NCI-H2029 (cell line): Measurements from ENCODE around the gene CDKL5.
"Not testable (repeated sequence)": the region's sequence is repeated elsewhere in the genome, so short reads cannot be mapped to it uniquely, and the experiment has no call there.

Source experiments
- DNase-seq: peaks from one replicate; lab custom pipeline; 2025; lab: John Stamatoyannopoulos, UW

CDKL5 gene

GRCh38 chrX:18425199-18426003 is at the start of gene CDKL5:
Gene CDKL5 (plus strand): TSS chrX:18425608. CDS start chrX:18507097, 81,489 bp downstream.
- peak; percentile 87 for DNase-seq

GRCh38 chrX:18377796-18378195 is 47.6 kb upstream of the CDKL5 start:
- peak; percentile 3 for DNase-seq

DNA sequence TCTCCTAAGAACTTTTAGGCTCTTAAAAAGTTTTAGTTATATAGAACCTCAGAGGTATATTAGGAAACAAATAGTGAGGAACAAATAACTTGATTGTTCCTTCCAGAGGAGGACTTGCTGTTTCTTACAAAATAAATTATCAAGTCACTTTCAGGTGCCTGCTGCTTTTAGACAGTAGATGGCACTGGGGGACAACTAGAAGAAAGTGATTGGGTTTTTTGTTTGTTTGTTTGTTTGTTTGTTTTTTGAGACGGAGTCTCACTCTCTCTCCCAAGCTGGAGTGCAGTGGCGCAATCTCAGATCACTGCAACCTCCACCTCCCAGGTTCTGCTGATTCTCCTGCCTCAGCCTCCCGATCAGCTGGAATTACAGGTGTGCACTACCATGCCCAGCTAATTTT is 35.4 kb upstream of the CDKL5 start:
- DNase-seq, result no peak

- DNase-seq, result peak; percentile 32
Measured at GRCh38 chrX:18390941-18391538, 34.4 kb upstream of the CDKL5 start.

DNA sequence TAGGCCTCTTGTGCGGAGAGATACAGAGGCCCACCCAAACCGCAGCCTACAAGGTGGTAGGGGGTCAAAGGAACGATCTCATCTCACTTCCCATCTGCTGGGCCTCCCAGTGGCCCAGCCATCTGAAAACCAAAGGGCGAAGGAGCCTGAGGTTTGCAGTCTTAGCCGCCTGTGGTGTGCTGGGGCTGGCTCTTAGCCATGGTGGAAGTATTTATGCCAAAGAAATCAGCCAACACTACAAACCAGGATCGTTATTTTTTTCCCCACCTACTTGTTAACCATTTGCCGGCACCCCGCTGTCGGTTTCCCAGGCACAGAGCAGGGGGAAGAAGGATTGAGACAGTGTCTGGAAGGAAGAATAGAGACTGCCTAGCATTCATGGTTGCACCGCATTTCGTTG is 30.9 kb upstream of the CDKL5 start:
- no peak for DNase-seq

- no peak for DNase-seq
Measured at GRCh38 chrX:18401848-18402213, 23.6 kb upstream of the CDKL5 start.

- no peak for DNase-seq
Measured at GRCh38 chrX:18406531-18407266, 18.7 kb upstream of the CDKL5 start.

DNA sequence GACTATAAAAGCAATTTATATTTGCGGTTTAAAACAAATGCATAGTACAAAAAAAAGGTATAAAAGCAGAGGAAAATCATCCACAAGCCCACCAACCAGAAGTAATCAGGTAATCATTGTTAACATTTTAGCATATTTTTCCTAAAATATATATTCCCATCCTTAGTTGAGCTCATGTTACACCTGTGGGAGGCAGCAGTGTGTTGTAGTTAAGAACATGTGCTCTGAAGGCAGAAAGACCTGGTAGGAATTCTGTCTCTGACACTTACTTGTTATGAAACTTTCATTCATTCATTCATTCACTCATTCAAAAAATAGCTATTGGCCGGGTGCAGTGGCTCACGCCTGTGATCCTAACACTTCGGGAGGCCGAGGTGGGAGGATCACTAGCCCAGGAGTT is 15.4 kb upstream of the CDKL5 start:
- DNase-seq, result no peak

GRCh38 chrX:18415386-18415785 is 10.0 kb upstream of the CDKL5 start:
- no peak for DNase-seq

- no peak for DNase-seq
Measured at GRCh38 chrX:18422325-18422724, 3.1 kb upstream of the CDKL5 start.

DNA sequence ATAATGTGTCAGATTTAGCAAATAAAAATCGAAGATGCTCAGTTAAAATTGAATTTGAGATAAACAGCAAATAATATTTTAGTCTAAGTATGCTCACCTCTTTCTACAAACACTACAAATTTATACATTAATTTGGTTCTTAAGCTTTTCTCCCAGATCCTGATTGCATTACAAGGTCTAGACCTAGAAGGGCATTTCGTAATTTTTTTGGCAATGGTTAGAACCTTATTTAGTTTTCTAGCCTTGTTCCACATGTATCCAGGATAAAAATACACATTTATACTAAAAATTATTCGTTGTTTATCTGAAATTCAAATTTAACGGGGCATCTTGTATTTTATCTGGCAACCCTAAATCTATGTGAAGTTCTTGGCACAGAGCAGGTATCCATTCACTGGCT is 2.5 kb upstream of the CDKL5 start:
- no peak for DNase-seq

DNA sequence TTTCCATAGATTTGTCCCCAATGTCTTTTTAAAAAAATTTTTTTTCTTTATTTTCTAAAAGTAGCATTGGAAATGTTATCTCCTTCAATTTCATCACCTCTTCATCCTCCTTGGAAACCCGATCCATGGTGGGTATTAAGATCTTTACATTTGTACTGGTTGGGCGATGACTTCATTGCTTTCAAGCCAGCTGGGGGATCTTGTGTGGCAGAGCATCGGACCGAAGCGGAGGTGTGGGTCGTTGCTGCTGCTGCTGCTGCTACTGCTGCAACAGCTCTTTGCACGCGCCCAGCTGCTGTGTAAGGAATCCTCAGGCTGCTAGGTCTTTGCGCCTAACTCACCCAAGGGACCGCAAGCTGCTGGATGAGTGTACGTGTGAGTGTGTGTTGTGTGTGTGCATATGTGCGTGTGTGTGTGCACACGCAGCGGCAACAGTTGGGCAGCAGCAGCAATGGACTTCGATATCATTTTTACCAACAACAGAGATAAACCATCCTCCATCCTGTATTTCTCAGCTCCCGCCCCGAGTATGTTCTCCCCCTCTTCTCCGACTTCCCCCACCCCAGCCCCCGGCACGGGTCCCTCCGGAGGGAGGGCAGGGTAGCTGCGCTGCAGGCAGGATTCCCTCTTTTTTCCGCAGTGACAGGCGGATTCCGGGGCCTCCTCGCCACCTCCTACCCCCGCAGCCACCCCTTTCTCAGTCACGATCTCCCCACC is 768 bp upstream of the CDKL5 start:
- DNase-seq, result no peak

DNA sequence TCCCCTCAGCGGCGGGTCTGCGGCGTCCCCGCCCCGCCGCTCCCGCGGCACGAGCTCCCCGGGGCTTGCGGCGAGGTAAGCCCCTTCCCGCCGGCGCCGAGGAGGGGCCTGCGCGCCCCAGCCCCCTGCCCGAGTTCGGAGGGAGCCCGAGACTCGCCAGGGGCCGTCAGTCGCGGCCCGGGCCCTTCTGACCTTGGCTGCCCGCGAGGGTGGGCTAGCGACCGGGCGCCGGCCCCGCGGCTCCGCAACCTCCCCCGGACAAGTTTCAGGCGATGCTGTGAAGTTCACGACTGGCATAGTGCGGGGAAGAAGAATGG is 554 bp downstream of the CDKL5 start:
- no peak for DNase-seq

DNA sequence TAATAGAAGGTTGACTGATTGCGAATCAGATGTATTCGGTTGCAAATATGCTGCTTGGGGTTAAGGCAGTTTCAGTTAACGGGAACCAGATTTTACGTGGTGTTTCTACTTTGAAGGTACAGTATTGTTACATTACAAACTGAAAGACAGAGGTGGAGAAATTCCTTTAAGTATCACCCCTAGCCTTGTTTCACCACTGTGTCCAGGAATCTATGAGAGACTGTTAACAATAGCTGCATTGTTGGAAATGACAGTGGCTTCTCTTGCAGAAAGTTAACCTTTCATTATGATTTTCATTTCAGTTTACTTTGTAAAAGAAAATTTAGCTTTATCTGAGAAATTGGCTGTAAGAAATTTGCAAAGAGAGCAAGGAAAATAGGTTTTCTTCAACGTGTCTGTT is 2.6 kb downstream of the CDKL5 start:
- no peak for DNase-seq

- DNase-seq, result not testable (repeated sequence)
Measured at GRCh38 chrX:18433288-18433687, 7.9 kb downstream of the CDKL5 start.

GRCh38 chrX:18434896-18435295 is 9.5 kb downstream of the CDKL5 start:
- no peak for DNase-seq

- DNase-seq, result no peak
Measured at GRCh38 chrX:18436017-18436416, 10.6 kb downstream of the CDKL5 start.

DNA sequence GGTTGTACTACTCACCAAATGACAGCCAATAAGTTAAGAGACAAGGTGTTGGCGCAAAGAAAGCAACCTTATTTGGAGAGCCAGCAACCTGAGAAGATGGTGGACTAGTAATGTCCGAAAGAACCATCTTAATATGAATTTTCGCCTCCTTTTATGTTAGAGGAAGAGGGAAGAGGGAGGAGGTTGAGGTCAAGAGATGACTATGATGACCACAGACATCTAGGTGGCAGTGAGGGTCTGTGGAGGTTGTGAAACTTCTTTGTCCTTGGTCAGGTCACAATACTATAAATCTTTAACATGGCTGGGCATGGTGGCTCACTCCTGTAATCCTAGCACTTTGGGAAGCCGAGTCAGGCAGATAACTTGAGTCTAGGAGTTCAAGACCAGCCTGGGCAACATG is 15.4 kb downstream of the CDKL5 start:
- no peak for DNase-seq

DNA sequence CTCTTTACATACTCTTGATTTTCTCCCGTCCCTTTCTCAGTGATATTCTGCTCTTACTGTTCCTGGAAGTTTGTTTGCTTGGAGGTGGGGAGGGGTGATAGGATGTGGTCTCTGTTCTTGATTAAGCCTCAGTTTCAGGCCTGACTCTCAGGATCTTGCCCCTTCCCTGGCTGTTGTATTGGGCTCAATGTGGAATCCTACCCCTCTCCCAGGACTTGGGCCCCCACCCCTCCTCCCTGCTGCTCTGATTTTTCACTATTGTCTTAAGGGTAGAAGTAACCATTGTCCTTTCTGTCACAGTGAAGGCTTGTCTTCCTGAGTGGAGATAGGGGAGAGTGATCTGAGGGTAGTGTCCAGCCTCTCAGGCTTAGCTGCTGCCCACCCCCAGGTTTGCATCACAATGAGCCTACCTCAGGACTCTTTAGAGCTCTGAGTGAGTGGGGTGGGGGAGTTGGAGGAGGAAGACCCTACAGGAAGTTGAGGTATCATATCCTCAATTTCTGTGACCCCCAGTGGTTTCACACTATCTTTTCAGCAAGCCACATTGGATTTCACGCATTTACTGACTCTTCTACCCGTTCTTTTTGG is 16.5 kb downstream of the CDKL5 start:
- no peak for DNase-seq

DNA sequence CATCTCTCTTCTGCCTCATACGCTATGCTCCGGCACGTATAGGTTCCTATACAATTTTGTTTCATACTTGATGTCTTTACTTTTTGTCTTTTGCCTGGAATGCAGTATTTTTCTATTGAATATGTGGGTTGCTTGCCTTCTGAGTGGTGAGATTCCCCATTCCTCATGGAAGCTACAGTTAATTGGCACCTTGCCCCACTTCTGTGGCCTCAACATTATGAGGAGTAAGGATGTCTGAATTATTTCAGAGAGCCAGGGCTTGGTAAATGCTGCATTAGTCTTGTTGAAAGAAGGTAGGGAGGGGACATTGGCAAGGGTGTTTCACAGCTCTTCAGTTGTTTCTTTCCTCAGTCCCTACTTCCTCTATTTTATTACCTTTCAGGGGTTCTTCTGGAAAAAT is 23.0 kb downstream of the CDKL5 start:
- DNase-seq, result no peak

- no peak for DNase-seq
Measured at GRCh38 chrX:18449236-18449635, 23.8 kb downstream of the CDKL5 start.

DNA sequence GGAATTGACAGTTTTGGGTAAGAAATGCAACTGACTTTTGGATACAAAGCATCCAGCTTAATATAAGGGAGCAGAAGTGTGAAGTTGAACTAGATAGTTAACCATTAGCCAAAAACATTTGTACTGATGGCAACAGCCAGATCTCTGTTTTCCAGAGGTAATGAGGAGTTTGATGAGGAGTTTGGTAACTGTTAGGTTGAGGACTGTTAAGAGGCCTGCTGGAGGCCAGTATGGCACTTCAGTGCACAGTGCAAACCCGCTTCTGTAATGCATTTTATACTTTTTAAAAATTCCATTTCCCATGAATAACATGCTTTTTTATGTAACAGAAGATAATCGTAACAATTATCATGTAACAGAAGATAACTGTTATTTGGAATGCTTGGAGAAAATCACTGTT is 30.0 kb downstream of the CDKL5 start:
- no peak for DNase-seq
